Measurements from ENCODE around the gene GABBR2.
"Not testable (repeated sequence)": the region's sequence is repeated elsewhere in the genome, so short reads cannot be mapped to it uniquely, and the experiment has no call there.

GABBR2 gene

GRCh38 chr9:98271479-98271878, 437.3 kb downstream of the GABBR2 start:
- DNase-seq, result no peak

- not testable (repeated sequence) for DNase-seq
These were observed 438.5 kb downstream of the GABBR2 start for GRCh38 chr9:98270284-98270683.

GRCh38 chr9:98269652-98270051, 439.1 kb downstream of the GABBR2 start:
- not testable (repeated sequence) for DNase-seq

GRCh38 chr9:98267556-98267955, 441.2 kb downstream of the GABBR2 start:
- DNase-seq, result not testable (repeated sequence)

- no peak for DNase-seq
These were observed 444.2 kb downstream of the GABBR2 start for GRCh38 chr9:98264516-98264915.

- DNase-seq, result peak; percentile 73
These were observed 445.0 kb downstream of the GABBR2 start for GRCh38 chr9:98263482-98264357.

GRCh38 chr9:98263080-98263479, 445.7 kb downstream of the GABBR2 start:
- no peak for DNase-seq

- DNase-seq, result no peak
These were observed 446.7 kb downstream of the GABBR2 start for GRCh38 chr9:98262056-98262455.

GRCh38 chr9:98260635-98261034, 448.1 kb downstream of the GABBR2 start:
- no peak for DNase-seq

GRCh38 chr9:98259791-98260190, 448.9 kb downstream of the GABBR2 start:
- no peak for DNase-seq

GRCh38 chr9:98256756-98257155, 452.0 kb downstream of the GABBR2 start:
- peak; percentile 15 for DNase-seq

- DNase-seq, result peak; percentile 97
These were observed 453.0 kb downstream of the GABBR2 start, which contains the start of gene TBC1D2 for GRCh38 chr9:98255578-98256296. TSS of gene TBC1D2 (minus strand) at chr9:98255649. CDS start at chr9:98255541, 108 bp downstream.

- no peak for DNase-seq
These were observed 453.6 kb downstream of the GABBR2 start for GRCh38 chr9:98255061-98255577.

- no peak for DNase-seq
These were observed 454.3 kb downstream of the GABBR2 start for GRCh38 chr9:98254228-98255060.

GRCh38 chr9:98253565-98253964, 455.2 kb downstream of the GABBR2 start:
- no peak for DNase-seq

- no peak for DNase-seq
These were observed 457.2 kb downstream of the GABBR2 start for GRCh38 chr9:98251551-98251950.

GRCh38 chr9:98249771-98250170, 459.0 kb downstream of the GABBR2 start:
- DNase-seq, result no peak

GRCh38 chr9:98248737-98249474, 459.8 kb downstream of the GABBR2 start:
- no peak for DNase-seq

GRCh38 chr9:98247831-98248657, 460.7 kb downstream of the GABBR2 start:
- DNase-seq, result no peak

- no peak for DNase-seq
These were observed 466.3 kb downstream of the GABBR2 start for GRCh38 chr9:98242426-98242825.
